RWPE2 (cell line): Measurements from ENCODE around the gene UFSP1.
"Not testable (repeated sequence)": the region's sequence is repeated elsewhere in the genome, so short reads cannot be mapped to it uniquely, and the experiment has no call there.

Experiments used
- ATAC-seq: fragments of 200-7000 bp; cut with Tn5 transposase; 3 replicates; pipeline ENCODE4 v1.9.1; 2021; ENCODE audit warnings: low read depth
- DNase-seq: peaks from one replicate; pipeline ENCODE4 v3.0.0-alpha.2; 2020; ENCODE audit warnings: low spot score
- H3K27ac ChIP-seq: fragments of 450-650 bp; 2 replicates; pipeline ENCODE4 v1.5.1; 2017; ENCODE audit warnings: mild to moderate bottlenecking; ENCODE audit not compliant: poor library complexity, severe bottlenecking
- H3K27me3 ChIP-seq: fragments of 250-450 bp; sonication (Bioruptor Pico); 2 replicates; pipeline ENCODE4 v1.5.1; 2021; ENCODE audit warnings: mild to moderate bottlenecking, moderate library complexity; ENCODE audit not compliant: insufficient read depth, poor library complexity, severe bottlenecking
- H3K36me3 ChIP-seq: fragments of 250-450 bp; sonication (Bioruptor Pico); 2 replicates; pipeline ENCODE4 v1.5.1; 2020; ENCODE audit warnings: low read depth, mild to moderate bottlenecking, moderate library complexity
- H3K4me1 ChIP-seq: fragments of 250-450 bp; sonication (Bioruptor Pico); 2 replicates; pipeline ENCODE4 v1.5.1; 2021; ENCODE audit warnings: mild to moderate bottlenecking, moderate library complexity; ENCODE audit not compliant: insufficient read depth, poor library complexity, severe bottlenecking
- H3K4me3 ChIP-seq: fragments of 250-450 bp; sonication (Bioruptor Pico); 2 replicates; pipeline ENCODE4 v1.5.1; 2021; ENCODE audit warnings: mild to moderate bottlenecking, moderate library complexity; ENCODE audit not compliant: severe bottlenecking
- H3K9me3 ChIP-seq: fragments of 250-450 bp; sonication (Bioruptor Pico); 2 replicates; pipeline ENCODE4 v1.5.1; 2021; ENCODE audit warnings: mild to moderate bottlenecking, moderate library complexity; ENCODE audit not compliant: severe bottlenecking
- CTCF ChIP-seq: fragments of 450-650 bp; IDR thresholded peaks from one replicate; pipeline ENCODE4 v1.5.1; 2017; ENCODE audit warnings: mild to moderate bottlenecking, moderate library complexity; ENCODE audit not compliant: poor library complexity, severe bottlenecking

UFSP1 gene

GRCh38 chr7:100888988-100889750, at the start of gene UFSP1:
Gene UFSP1 (minus strand): TSS chr7:100889715. CDS start chr7:100889271, 444 bp downstream.
- Histone ChIP-seq H3K27ac (peak within 1 kb of the TSS; percentile 86), H3K4me1 (peaks cover 18% of the 10 kb centered on the region), H3K4me3 (peak within 1 kb of the TSS; percentile 43), H3K9me3 (no peaks in the 10 kb centered on the region), H3K27me3 (no peaks in the 10 kb centered on the region), H3K36me3 (peaks cover 46% of the 10 kb centered on the region)
- DNase-seq (no peak), ATAC-seq (peak; percentile 48)
- TF ChIP-seq CTCF, result no peak

- not testable (repeated sequence) for H3K36me3 ChIP-seq, H3K9me3 ChIP-seq, H3K27ac ChIP-seq, H3K27me3 ChIP-seq, DNase-seq, ATAC-seq, H3K4me1 ChIP-seq, H3K4me3 ChIP-seq
Measured at GRCh38 chr7:100936167-100936566, 46.7 kb upstream of the UFSP1 start.

GRCh38 chr7:100935381-100935780, 45.9 kb upstream of the UFSP1 start:
- H3K9me3 ChIP-seq, result not testable (repeated sequence)

DNA sequence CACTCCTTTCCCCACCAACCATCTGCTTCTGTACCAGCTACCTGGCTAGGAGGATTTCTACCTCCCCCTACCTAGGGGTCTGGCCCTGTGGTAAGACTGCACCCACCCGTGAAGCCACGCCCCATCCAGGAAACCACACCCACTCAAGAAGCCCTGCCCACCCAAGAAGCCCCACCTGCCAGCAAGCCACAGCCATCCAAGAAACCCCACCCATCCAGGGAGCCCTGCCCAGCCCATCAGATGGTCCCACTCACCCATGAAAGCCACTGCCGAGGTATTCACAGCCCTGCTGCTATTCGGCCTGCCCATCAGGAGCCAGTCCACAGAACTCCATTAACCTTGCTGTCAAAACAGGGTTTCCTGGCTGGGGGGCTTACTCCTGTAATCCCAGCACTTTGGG, 44.2 kb upstream of the UFSP1 start:
- no peak overlapping the region for H3K4me3 ChIP-seq
- no peak for ATAC-seq
- no peaks in the 10 kb centered on the region for H3K27me3 ChIP-seq
- H3K9me3 ChIP-seq, result no peaks in the 10 kb centered on the region
- H3K4me1 ChIP-seq, result peaks cover 15% of the 10 kb centered on the region
- H3K36me3 ChIP-seq, result no peaks in the 10 kb centered on the region
- no peak for TF ChIP-seq CTCF
- no peak overlapping the region for H3K27ac ChIP-seq
- no peak for DNase-seq

More at GRCh38 chr7:100935381-100935780, 45.9 kb upstream of the UFSP1 start:
- not testable (repeated sequence) for H3K4me1 ChIP-seq, DNase-seq, H3K27ac ChIP-seq, ATAC-seq, H3K4me3 ChIP-seq, H3K36me3 ChIP-seq, H3K27me3 ChIP-seq

DNA sequence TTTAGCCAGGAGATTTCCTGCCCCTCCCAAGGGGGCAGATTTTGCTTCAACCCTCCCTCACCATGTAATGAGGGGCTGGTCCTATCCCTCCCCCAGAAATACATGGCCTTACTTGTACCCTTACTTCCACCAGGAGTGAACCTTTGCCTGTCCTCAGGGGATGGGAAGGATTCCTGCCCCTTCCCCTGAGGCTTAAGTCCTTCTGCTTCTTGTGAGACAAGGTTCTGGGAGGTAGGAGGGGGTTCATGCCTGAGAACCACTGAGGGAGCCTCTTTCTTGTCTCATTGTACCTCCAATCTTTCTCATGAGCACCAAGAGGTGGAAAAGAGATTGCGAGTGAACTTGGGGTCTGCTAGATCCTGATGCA, 40.3 kb upstream of the UFSP1 start:
- H3K9me3 ChIP-seq, result no peaks in the 10 kb centered on the region
- ATAC-seq, result peak; percentile 14; the same call in 1 of the 3 replicates
- H3K27me3 ChIP-seq, result no peaks in the 10 kb centered on the region
- TF ChIP-seq CTCF, result no peak
- no peaks in the 10 kb centered on the region for H3K36me3 ChIP-seq
- no peak overlapping the region for H3K4me3 ChIP-seq
- no peak overlapping the region for H3K27ac ChIP-seq
- no peak for DNase-seq
- H3K4me1 ChIP-seq, result peaks cover 15% of the 10 kb centered on the region

DNA sequence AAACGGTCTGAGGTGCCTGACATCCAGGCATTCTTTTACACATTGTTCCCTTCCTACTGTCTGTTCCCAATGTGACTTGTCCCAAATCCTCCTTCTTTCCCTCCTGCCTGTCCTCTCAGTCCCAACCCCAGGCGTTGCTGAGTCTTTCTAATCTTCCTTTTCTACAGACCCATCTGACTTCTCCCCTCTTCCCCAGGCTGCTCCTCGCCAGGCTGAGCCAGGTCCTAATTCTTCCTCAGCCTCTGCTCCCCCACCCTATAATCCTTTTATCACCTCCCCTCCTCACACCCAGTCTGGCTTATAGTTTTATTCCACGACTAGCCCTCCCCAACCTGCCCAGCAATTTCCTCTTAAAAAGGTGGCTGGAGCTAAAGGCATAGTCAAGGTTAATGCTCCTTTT, 34.1 kb upstream of the UFSP1 start:
- H3K36me3 ChIP-seq, H3K9me3 ChIP-seq, DNase-seq, ATAC-seq, H3K27ac ChIP-seq, H3K4me3 ChIP-seq, H3K4me1 ChIP-seq, H3K27me3 ChIP-seq: not testable (repeated sequence)
